Islet of Langerhans (tissue), 1 donor: ENCODE data around the gene C3orf38.
A peak's percentile ranks its signal among the peaks of the same experiment; 100 is the strongest.
"Not testable (repeated sequence)": the region's sequence is repeated elsewhere in the genome, so short reads cannot be mapped to it uniquely, and the experiment has no call there.

ENCODE experiments used
- FAIRE-seq: peaks from one replicate; lab custom pipeline; 2011; peaks lifted over from hg19 to GRCh38; lab: Jason Lieb, UNC

The C3orf38 gene

GRCh38 chr3:88166419-88166971 is 16.7 kb downstream of the C3orf38 start:
- no peak for FAIRE-seq

GRCh38 chr3:88167173-88167572 is 17.4 kb downstream of the C3orf38 start:
- no peak for FAIRE-seq

- FAIRE-seq: no peak
These were observed 17.9 kb downstream of the C3orf38 start for GRCh38 chr3:88167704-88168103.

- FAIRE-seq: no peak
These were observed 18.4 kb downstream of the C3orf38 start for GRCh38 chr3:88168171-88168570.

GRCh38 chr3:88180398-88180999 is 30.7 kb downstream of the C3orf38 start:
- FAIRE-seq: peak; percentile 24

GRCh38 chr3:88182165-88182918 is 32.6 kb downstream of the C3orf38 start:
- FAIRE-seq: not testable (repeated sequence)

GRCh38 chr3:88188436-88188835 is 38.7 kb downstream of the C3orf38 start:
- FAIRE-seq: no peak

GRCh38 chr3:88189361-88189810 is 39.6 kb downstream of the C3orf38 start:
- FAIRE-seq: no peak

- FAIRE-seq: no peak
These were observed 42.2 kb downstream of the C3orf38 start for GRCh38 chr3:88191872-88192409.

GRCh38 chr3:88192631-88193030 is 42.9 kb downstream of the C3orf38 start:
- no peak for FAIRE-seq

- FAIRE-seq: no peak
These were observed 46.2 kb downstream of the C3orf38 start for GRCh38 chr3:88195951-88196434.

GRCh38 chr3:88198121-88198520 is 48.4 kb downstream of the C3orf38 start:
- no peak for FAIRE-seq

- peak; percentile 91 for FAIRE-seq
These were observed 53.9 kb downstream of the C3orf38 start for GRCh38 chr3:88203642-88204055.
